Mucosa of descending colon (tissue), 3 donors: ENCODE results near the gene SPEM3. TPM values are rescaled to one million over a fixed set of nuclear protein-coding genes. Genes with fewer than 3 reads are reported as not detected.

Source experiments
- ATAC-seq: fragments of 200-7000 bp; cut with Tn5 transposase; one replicate; pipeline ENCODE4 v1.9.1; 2020; ENCODE audit warnings: mild to moderate bottlenecking, moderate library complexity
- DNase-seq, 3 donors: peaks; one replicate each; pipeline ENCODE4 v3.0.0-alpha.2; 2020
- H3K36me3 ChIP-seq: fragments of 200-600 bp; one replicate; pipeline ENCODE4 v1.8.0; 2021; ENCODE audit warnings: low read depth, mild to moderate bottlenecking
- H3K4me1 ChIP-seq: fragments of 200-600 bp; one replicate; pipeline ENCODE4 v1.8.0; 2021; ENCODE audit warnings: low read depth, mild to moderate bottlenecking
- H3K4me3 ChIP-seq: fragments of 200-600 bp; one replicate; pipeline ENCODE4 v1.8.0; 2021; ENCODE audit warnings: mild to moderate bottlenecking
- H3K9me3 ChIP-seq: fragments of 200-600 bp; one replicate; pipeline ENCODE4 v1.8.0; 2021; ENCODE audit warnings: mild to moderate bottlenecking
- intact Hi-C, 2 donors: fragments of 100-400 bp; cut with DNase I in 1 of 2; cut with micrococcal nuclease in 1 of 2; formaldehyde crosslinking; loops; one replicate each; pipeline versions ENCODE4 v1.11.0 to v1.11.1; 2022; cut with DNase I, micrococcal nuclease
- total RNA-seq, 3 donors: library from RNA; stranded (reverse); fragmentation: NEBNext Ultra II Directional in 2 of 3; extraction: Animal tissue kit (Norgen Biotek cat#: 25700) in 2 of 3; gene quantifications; one replicate each; pipeline versions ENCODE4 v1.2.1 to v1.2.4, GENCODE V29; 2021 to 2023
- TF ChIP-seq, protein P1 (sequence below): fragments of 200-600 bp; IDR thresholded peaks from one replicate; pipeline ENCODE4 v1.8.0; 2022; ENCODE audit warnings: antibody characterized with exemption, mild to moderate bottlenecking
- donor health status: DM: no; HTN: no; CAD: no; lungs with moderate emphysema.
- donor health status: DM: no; HTN: no; CAD: no.
- donor health status: DM: no; HTN: yes; CAD: no.

Gene SPEM3
- total RNA-seq, 3 donors from 2014 or later, result not detected

DNA sequence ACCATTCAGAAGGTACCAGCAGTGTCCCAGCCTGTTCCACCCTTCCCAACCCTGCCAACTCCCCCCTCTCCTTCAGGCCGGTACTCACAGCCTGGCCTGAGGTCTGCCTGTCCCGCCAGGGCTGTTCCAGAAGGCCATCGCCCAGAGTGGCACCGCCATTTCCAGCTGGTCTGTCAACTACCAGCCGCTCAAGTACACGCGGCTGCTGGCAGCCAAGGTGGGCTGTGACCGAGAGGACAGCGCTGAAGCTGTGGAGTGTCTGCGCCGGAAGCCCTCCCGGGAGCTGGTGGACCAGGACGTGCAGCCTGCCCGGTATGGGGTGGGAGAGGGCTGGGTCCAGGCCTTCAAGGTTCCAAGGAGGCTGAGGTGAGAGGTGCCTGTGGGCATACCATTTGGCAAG is 13.8 kb upstream of the SPEM3 start:
- ATAC-seq (no peak), DNase-seq (no peak)
- TF ChIP-seq, protein P1, sequence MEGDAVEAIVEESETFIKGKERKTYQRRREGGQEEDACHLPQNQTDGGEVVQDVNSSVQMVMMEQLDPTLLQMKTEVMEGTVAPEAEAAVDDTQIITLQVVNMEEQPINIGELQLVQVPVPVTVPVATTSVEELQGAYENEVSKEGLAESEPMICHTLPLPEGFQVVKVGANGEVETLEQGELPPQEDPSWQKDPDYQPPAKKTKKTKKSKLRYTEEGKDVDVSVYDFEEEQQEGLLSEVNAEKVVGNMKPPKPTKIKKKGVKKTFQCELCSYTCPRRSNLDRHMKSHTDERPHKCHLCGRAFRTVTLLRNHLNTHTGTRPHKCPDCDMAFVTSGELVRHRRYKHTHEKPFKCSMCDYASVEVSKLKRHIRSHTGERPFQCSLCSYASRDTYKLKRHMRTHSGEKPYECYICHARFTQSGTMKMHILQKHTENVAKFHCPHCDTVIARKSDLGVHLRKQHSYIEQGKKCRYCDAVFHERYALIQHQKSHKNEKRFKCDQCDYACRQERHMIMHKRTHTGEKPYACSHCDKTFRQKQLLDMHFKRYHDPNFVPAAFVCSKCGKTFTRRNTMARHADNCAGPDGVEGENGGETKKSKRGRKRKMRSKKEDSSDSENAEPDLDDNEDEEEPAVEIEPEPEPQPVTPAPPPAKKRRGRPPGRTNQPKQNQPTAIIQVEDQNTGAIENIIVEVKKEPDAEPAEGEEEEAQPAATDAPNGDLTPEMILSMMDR, result no peak
- Histone ChIP-seq H3K4me3 (no peak overlapping the region), H3K9me3 (no peaks in the 10 kb centered on the region), H3K4me1 (no peaks in the 10 kb centered on the region), H3K36me3 (no peaks in the 10 kb centered on the region)
- intact Hi-C loops, result no loop called here

DNA sequence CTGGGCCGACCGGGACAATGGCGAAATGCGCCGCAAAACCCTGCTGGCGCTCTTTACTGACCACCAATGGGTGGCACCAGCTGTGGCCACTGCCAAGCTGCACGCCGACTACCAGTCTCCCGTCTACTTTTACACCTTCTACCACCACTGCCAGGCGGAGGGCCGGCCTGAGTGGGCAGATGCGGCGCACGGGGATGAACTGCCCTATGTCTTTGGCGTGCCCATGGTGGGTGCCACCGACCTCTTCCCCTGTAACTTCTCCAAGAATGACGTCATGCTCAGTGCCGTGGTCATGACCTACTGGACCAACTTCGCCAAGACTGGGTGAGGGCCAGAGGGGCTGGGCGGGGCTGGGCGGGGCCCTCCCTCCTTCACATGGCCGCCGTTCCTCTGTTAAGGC is 12.9 kb upstream of the SPEM3 start:
- TF ChIP-seq, protein P1, result no peak
- no peaks in the 10 kb centered on the region for H3K9me3 ChIP-seq
- intact Hi-C loops, result no loop called here
- H3K4me1 ChIP-seq, result no peaks in the 10 kb centered on the region
- ATAC-seq (no peak), DNase-seq (no peak)
- no peaks in the 10 kb centered on the region for H3K36me3 ChIP-seq
- no peak overlapping the region for H3K4me3 ChIP-seq

DNA sequence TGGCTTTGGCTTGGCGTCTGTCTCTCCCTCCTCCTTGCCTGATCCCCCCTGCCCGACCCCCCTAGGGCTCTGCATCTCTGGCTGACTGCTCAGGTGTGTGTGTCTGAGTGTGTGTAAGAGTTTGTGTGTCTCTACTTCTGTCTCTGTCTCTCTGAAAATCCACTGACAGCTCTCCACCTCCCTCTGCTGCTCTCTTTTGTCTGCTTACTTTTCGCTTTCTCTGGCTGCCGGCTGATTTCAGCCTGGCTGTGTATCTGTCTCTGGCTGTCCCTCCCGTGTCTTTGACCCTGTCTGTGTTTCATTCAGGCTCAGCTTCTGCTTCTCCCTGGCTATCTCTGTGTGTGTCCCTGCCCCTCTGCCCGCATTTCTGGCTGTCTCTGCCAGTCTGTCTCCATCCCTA is 12.3 kb upstream of the SPEM3 start:
- no peaks in the 10 kb centered on the region for H3K36me3 ChIP-seq
- no peaks in the 10 kb centered on the region for H3K9me3 ChIP-seq
- TF ChIP-seq, protein P1, result no peak
- no peaks in the 10 kb centered on the region for H3K4me1 ChIP-seq
- intact Hi-C loops, result no loop called here
- DNase-seq (no peak), ATAC-seq (no peak)
- no peak overlapping the region for H3K4me3 ChIP-seq

DNA sequence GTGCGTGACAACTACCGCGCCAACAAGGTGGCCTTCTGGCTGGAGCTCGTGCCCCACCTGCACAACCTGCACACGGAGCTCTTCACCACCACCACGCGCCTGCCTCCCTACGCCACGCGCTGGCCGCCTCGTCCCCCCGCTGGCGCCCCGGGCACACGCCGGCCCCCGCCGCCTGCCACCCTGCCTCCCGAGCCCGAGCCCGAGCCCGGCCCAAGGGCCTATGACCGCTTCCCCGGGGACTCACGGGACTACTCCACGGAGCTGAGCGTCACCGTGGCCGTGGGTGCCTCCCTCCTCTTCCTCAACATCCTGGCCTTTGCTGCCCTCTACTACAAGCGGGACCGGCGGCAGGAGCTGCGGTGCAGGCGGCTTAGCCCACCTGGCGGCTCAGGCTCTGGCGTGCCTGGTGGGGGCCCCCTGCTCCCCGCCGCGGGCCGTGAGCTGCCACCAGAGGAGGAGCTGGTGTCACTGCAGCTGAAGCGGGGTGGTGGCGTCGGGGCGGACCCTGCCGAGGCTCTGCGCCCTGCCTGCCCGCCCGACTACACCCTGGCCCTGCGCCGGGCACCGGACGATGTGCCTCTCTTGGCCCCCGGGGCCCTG is 11.5 kb upstream of the SPEM3 start:
- TF ChIP-seq, protein P1, result no peak
- intact Hi-C loops, result no loop called here
- no peaks in the 10 kb centered on the region for H3K36me3 ChIP-seq
- H3K4me1 ChIP-seq, result no peaks in the 10 kb centered on the region
- DNase-seq (no peak), ATAC-seq (no peak)
- no peak overlapping the region for H3K4me3 ChIP-seq
- H3K9me3 ChIP-seq, result no peaks in the 10 kb centered on the region

DNA sequence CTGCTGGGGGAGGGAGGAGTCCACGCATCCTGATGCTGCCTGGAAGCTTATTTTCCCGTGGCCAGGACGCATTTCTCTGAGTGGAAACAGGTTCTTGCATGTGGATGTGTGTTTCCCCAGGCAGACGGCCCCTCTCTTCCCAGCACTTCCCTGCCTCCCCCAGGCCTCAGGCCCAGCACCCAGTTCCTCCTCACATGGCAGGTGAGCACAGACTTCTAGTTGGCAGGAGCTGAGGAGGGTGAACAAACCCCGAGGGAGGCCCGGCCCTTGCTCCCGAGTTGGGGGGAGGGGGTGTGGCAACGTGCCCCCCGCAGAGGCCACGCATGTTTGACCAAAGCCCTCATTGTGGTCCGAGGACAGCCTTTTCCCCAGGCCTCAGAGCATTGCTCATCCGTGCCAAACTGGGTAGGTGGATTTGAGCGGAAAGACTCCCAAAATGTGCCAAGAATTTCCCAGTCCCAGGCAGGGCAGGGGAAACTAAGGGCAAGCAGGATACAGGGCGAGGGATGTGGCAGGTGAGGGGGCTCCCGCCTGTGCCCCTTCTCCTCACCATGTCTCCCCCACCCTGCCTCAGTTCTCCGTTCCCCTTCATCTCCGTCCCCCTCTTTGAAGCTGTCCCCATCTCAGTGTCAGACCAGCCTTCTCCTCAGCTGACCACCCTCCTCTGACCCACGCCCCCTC is 10.0 kb upstream of the SPEM3 start:
- no peak overlapping the region for H3K4me3 ChIP-seq
- H3K9me3 ChIP-seq, result no peaks in the 10 kb centered on the region
- DNase-seq, result no peak
- H3K36me3 ChIP-seq, result no peaks in the 10 kb centered on the region
- TF ChIP-seq, protein P1, result no peak
- ATAC-seq, result no peak
- intact Hi-C loops, result no loop called here
- H3K4me1 ChIP-seq, result no peaks in the 10 kb centered on the region
